Activated T-cell treated with anti-CD3 and anti-CD28 coated beads for 1 hour (primary cell): ENCODE results near the gene TMC3.
"Not testable (repeated sequence)": the region's sequence is repeated elsewhere in the genome, so short reads cannot be mapped to it uniquely, and the experiment has no call there.

Experiments
- DNase-seq: peaks from one replicate; pipeline ENCODE4 v3.0.0-alpha.2; 2020; ENCODE audit warnings: low read depth

TMC3 gene

GRCh38 chr15:81373775-81374395, at the start of gene TMC3:
Gene TMC3 (minus strand): TSS chr15:81374213. CDS start chr15:81374077, 136 bp downstream.
- no peak for DNase-seq

DNA sequence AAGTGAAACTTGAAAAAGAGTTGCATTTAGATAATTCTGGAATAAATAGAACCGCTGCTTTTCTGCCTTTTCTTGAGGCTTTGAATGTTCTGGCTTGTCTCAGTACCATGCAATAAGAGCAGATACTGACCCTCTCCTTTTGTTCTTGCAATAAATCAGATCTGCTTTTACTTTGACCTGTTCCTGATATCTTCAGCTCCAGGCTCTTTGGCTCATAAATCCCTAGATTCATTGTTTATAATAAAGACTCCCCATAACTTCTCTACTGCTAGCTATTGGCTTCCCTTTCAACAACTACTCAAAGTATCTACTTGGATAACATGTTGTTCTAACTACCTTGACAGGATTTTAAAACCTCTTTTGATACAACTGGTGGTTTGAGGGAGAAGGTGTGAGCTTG, 47.4 kb upstream of the TMC3 start:
- DNase-seq: no peak

DNA sequence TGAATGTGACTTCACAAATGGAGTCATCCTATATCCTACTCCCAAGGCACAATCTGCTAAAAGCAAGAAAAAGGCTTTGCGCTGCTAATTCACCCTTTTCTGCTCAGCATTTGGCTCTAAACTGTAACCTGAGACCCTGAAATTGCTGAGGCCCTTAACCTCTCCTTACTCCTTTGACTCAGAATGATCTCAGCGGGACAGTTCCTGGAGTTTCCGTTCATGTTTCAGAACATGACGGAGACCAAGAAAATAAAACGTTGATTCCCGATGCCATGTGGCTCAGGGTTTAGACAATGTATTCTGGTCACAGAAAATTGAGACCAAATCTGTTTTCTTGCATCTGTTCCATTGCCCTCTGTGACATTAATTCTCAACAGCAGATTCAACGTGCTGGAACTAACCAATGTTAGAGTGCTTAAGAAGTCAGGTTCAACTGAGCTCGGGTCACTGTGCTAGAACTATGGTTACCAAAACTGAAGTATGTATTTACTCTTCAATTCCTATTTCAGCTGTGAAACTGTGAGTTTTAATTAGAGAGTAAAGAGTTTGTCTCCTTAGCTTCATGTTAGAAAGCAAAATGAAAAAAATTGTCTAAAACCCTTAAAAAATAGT, 45.4 kb upstream of the TMC3 start:
- DNase-seq: no peak

DNA sequence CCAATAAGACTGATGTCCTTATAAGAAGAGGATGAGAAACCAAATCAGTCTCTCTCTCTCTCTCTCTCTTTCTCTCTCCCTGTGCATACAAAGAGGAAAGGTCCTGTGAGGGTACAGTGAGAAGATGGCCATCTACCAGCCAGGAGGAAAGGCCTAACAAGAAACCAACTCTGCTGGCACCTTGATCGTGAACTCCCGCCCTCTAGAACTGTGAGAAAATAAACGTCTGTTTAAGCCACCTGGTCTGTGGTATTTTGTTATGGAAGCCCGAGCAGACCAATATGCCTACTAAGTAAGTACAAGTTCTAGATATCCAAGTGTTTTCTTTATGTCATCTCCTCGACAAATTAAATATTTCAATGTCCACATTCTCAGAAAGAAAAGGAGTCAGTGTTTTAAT, 44.9 kb upstream of the TMC3 start:
- DNase-seq: no peak

DNA sequence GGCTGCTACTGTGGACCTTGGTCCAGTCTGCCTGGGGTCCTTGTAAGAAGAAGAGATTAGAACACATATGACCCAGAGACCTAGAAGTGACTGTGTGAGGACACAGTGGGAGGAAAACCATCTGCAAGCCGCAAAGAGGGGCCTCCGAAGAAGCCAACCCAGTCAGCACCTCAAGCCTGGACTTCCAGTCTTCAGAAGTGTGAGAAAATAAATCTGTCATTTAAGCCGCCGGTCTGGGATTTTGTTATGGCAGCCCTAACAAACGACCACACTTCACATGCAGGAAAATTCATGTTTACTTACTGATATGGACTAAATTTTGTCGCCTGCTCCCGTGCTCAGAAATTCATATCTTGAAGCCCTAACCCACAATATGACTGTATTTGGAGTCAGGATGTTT, 44.4 kb upstream of the TMC3 start:
- DNase-seq: no peak

GRCh38 chr15:81414274-81414968, 40.4 kb upstream of the TMC3 start:
- not testable (repeated sequence) for DNase-seq

DNA sequence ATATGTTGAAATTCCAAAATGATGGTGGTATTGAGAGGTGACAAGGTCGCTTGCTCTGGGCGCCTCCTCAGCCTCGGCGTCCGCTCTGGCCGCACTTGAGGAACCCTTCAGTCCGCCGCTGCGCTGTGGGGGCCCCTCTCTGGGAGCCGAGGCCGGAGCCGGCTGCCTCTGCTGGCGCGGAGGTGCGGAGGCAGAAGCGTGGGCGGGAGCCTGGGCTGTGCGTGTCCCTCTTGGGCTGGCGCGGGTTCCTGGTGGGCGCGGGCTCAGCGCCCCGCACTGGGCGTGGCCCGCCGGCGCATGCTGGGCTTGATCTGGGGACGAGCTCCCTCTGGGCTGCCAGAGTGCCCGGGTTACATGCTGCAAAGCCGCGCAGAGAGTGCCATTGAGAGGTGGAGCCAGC, 39.8 kb upstream of the TMC3 start:
- DNase-seq: no peak

- DNase-seq: no peak
Observed at GRCh38 chr15:81411969-81412633, 38.1 kb upstream of the TMC3 start.

GRCh38 chr15:81411051-81411450, 37.0 kb upstream of the TMC3 start:
- no peak for DNase-seq

- no peak for DNase-seq
Observed at GRCh38 chr15:81410318-81410753, 36.3 kb upstream of the TMC3 start.

DNA sequence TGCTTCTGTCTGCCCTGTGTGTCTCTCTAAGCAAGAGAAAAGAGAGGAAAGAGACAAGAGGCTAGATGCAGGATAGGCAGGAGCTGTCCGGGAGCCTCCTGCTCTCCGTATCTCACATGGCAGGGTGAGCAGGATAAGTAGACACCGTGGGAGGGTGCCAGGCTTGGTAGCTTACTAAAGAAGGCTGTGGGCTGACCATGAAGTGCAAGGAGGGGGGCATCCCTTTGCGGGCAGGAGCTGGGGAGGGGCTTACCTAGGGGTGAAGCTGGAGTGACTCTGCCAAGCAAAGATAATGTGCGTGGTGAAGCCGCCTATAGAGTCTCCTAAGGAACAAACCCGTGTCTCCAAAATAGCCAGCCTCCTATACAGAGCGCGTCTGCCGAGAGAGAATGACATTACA, 33.7 kb upstream of the TMC3 start:
- DNase-seq: no peak

- no peak for DNase-seq
Observed at GRCh38 chr15:81407176-81407575, 33.2 kb upstream of the TMC3 start.

DNA sequence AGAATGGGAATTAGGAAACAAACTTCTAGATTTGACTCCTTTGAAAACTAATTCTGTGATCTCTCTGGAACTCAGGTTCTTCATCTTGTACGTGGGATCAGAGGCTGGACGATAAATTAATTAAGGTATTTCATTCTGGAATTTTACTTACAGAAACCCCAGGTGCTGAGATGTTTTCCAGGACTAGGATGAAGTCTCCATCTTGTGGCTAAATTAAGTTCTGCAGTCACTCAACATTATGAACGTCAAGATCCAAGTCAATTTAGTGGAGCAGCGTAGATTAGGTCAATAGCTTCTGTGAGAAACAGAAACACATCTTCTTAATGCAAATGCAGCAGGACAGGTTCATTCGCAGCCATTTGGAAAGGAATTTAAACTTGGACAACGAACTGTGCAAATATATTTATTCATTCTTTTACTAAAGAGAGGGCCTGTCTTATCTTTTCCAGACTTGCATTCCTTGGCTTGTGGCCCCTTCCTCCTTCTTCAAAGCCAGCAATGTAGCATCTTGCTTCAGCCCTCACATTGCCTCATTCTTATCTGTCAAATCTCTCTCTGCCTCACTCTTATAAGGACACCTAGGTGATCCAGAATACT, 26.7 kb upstream of the TMC3 start:
- DNase-seq: no peak

- no peak for DNase-seq
Observed at GRCh38 chr15:81398910-81399551, 25.0 kb upstream of the TMC3 start.

GRCh38 chr15:81398456-81398855, 24.4 kb upstream of the TMC3 start:
- DNase-seq: no peak

- DNase-seq: no peak
Observed at GRCh38 chr15:81394603-81395002, 20.6 kb upstream of the TMC3 start.

GRCh38 chr15:81391657-81392056, 17.6 kb upstream of the TMC3 start:
- DNase-seq: no peak

DNA sequence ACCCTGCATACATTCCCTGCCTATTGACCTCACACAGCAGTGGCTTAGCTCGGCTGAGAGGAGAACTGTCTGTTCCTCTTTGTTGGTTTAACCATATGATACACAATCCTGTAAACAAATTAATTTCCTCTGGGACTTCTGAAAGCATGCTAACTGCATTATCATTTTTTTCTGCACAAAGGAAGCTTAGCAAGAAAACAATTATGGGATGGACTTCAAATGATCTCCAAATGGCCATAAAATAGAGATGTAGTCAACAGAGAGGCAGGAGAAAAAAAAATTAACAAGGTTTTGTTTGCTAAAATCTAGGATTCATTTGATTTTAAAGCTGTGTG, 14.4 kb upstream of the TMC3 start:
- DNase-seq: no peak

DNA sequence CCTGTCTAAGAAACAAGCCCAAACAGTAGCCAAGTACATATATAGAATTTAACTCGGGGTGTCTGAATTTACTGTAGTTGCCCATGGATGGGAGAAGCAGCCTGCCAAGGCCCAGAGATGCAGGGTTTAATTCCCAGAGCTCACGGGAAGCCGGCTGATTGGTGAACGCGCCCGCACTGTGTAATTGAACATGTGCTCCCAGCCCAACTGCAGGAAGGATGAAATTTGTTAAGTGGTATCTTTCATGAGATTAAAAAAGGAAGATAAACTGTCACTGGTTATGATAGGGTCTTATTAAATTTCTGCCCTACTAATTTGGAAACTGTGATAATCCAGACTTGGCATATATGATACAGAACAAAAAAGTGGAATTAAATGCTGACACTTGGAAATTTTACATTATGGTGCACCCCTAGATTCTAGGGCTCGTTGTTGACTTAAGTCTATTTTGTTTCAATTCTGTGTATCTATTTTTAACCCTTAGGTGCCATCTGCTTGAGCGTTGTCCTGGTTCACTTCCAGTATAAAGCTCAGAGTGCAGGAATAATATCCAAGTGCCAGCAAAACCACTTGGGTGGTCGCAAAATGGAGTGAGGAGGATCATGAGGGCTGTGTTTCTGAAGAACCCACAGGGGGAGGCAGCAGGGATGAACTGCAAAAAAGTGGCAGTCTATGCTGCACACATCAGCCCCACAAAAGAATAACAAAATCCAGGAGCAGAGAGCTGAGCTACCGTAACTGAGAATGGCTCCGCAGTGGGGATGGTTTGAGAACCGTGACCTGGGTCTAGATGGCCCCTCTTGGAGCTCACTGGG, 13.8 kb upstream of the TMC3 start:
- DNase-seq: no peak

DNA sequence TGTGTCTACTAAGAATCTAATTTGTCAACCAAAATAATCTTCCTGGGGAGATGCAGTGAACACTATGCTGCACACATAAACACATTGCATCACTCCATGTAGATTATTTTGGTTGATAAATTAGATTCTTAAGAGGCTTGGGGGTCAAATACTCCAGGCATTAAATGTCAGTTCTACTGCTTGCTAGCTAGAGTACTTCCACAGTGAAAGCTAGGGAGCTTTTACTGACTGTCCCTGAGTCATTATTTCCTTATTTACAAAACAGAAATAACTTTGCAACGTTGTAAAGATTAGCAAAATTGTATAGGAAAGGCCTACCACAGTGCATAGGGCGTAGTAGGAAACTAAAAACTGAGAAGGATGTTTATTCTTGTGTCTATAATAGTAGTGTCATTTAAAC, 12.9 kb upstream of the TMC3 start:
- DNase-seq: no peak

- DNase-seq: no peak
Observed at GRCh38 chr15:81385721-81386076, 11.7 kb upstream of the TMC3 start.
